Measurements from ENCODE around the gene METRN. TPM values are rescaled to one million over a fixed set of nuclear protein-coding genes. Genes with fewer than 3 reads are reported as not detected.

The METRN gene
- total RNA-seq, 4 donors from 2014 or later, result 13.6 to 31.2 (median 20.5) TPM

DNA sequence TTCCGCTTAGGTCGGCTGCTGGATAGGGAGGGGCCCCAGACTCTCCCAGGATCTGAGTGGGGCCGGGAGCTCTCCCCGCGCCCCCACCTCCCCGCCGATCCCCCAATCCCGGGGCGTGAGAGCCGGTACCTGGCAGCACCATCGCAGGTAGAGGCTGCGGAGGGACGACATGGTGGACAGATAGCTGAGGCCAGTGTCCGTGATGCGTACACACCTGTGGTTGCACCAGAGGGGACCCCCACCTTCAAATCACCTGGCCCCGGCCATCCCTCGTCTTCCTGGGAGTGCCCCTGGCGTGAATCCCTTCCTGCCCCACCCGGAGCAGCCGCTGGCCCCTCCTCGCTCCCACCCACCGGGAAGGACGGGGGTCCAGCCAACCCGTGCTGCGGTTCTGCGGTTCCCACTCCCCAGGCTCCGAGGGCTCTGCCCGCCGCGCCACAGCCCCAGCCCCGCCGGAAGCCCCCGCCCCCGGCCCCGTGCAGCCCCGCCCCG is 20.0 kb upstream of the METRN start:
- TF ChIP-seq, protein P1, sequence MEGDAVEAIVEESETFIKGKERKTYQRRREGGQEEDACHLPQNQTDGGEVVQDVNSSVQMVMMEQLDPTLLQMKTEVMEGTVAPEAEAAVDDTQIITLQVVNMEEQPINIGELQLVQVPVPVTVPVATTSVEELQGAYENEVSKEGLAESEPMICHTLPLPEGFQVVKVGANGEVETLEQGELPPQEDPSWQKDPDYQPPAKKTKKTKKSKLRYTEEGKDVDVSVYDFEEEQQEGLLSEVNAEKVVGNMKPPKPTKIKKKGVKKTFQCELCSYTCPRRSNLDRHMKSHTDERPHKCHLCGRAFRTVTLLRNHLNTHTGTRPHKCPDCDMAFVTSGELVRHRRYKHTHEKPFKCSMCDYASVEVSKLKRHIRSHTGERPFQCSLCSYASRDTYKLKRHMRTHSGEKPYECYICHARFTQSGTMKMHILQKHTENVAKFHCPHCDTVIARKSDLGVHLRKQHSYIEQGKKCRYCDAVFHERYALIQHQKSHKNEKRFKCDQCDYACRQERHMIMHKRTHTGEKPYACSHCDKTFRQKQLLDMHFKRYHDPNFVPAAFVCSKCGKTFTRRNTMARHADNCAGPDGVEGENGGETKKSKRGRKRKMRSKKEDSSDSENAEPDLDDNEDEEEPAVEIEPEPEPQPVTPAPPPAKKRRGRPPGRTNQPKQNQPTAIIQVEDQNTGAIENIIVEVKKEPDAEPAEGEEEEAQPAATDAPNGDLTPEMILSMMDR (IDR thresholded peaks at IDR 0.05), result no peak
- DNase-seq (ENCODE audit: low spot score) (no peak), ATAC-seq (ENCODE audit: low FRiP score) (no peak)

DNA sequence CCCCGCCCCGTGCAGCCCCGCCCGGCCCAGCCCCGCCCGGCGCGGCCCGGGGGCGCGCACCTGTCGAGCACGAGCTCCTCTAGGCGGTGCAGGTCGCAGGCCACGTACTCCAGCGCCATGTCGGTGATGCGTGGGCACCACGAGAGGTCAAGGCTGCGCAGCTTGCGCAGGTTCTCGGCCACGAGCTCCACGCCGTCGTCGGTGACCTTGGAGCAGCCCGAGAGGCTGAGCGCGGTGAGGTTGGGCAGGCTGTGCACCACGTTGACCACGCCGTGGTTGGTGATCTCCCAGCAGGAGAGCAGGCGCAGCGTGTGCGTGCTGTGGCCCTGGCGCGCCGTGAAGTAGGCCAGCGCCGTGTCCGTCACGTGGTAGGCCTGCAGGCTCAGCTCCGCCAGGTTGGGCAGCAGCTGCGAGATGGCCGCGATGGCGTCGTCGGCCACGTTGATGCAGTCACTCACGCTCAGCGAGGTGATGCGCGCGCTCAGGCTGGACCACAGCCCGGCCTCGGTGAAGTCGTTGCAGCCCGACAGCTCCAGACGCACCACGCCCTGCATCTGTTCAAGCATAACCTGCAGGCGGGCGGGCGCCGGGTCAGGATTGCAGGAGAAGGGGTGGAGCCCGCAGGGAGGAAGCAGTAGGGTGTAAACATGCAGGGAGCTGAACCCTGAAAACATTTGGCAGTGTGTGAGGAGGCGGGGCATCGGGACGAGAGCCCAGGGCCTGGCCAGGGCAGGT is 19.4 kb upstream of the METRN start:
- TF ChIP-seq, protein P1 (IDR thresholded peaks at IDR 0.05), result no peak
- DNase-seq (ENCODE audit: low spot score), result no peak
- peak; percentile 46 for ATAC-seq (ENCODE audit: low FRiP score)

DNA sequence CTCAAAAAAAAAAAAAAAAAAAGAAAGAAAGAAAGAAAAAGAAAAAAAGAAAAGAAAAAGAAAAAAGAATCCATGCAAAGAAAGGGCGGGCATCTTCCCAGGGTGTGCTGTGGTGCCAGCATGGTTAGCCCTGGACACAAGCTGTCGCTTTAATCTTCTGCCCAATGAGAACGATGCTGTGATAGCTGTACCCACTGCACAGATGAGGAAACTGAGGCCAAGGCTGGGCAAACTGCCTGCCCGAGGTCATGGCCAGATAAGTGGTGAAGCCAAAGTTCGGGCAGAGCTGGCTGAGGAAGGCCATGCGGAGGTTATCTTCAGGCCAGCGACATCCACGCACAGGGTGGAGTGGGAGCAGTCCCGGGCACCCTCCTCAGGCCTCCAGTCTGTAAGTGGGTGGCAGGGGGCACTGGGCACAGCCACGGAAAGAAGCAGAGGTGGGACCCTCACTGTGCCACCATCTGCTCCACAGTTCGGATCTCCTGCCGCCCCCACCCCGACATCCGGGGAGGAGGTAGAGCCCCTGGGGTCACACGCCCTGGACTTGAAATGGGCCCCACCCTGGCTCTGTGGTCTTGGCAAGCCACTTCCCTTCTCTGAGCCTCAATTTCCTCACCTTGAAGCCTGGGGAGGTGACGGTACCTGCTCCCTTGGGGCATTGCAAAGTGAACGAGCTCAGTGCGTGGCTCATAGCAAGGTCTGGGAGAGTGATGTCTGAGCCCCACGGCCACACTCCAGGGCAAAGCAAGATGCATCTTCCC is 15.8 kb upstream of the METRN start:
- DNase-seq (ENCODE audit: low spot score) (no peak), ATAC-seq (ENCODE audit: low FRiP score) (no peak)
- TF ChIP-seq, protein P1 (IDR thresholded peaks at IDR 0.05), result no peak

DNA sequence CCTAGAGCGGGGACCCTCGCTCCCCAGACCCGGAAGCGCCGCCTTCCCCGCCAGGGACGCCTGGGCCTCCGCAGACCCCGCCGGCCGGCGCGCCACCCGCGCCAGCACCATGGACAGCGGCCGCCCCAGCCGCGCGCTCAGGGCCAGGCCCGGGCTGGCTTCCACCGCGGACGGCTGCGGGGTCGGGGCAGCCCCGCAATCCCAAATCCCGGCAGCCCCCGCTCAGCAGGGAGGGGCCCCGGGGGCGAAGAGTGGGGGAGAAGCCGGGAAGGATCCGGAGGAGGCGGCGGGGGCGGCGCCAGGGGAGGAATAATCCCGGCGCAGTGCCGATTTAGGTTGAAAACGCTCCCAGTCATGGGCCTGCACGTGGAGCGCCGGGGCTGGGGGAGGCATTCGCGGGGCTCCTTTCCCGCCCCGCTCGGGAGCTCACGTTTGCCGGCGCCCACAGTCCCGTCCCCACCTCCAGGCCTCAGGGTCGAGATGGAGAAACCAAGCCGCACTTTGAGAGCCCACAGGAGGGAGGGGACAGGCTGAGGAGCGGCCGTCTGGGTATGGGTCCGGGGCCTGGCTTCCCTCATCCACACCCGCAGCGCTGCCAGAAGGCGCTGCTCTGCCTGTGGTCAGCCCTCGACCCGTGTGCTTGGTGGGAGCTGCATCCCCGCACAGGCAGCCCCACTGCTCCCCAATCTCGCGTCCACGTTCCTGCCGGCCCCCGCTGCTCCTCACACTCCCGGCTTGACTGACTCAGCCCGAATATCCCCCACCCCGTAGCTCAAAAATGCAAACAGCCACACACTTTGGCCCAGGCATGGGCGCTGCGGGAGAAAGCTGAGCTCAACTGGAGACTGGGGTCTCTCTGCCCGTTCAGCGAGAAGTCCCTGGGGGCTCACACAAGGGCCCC is 14.0 kb upstream of the METRN start:
- TF ChIP-seq, protein P1 (IDR thresholded peaks at IDR 0.05), result no peak
- DNase-seq (ENCODE audit: low spot score) (no peak), ATAC-seq (ENCODE audit: low FRiP score) (peak; percentile 61)

DNA sequence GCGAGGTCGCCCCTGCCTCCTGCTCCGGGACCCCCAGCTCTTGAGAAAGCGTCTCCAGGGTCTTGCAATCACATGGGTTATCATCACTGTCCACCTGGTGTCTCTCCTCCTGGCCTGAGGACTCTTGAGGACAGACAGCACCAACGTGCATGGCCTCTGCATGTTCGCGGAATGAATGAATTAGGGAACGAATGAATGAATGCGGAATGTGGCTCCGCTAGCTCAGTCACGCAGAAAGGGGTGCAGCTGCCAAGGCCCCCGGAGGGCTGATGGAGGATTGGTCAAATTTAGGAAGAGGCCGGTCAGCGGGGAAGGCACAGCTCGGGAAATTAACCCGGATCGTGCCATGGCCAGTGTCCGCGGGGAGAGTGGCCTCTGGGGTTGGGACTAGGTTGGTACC is 12.6 kb upstream of the METRN start:
- no peak for ATAC-seq (ENCODE audit: low FRiP score)
- TF ChIP-seq, protein P1 (IDR thresholded peaks at IDR 0.05), result no peak
- no peak for DNase-seq (ENCODE audit: low spot score)

DNA sequence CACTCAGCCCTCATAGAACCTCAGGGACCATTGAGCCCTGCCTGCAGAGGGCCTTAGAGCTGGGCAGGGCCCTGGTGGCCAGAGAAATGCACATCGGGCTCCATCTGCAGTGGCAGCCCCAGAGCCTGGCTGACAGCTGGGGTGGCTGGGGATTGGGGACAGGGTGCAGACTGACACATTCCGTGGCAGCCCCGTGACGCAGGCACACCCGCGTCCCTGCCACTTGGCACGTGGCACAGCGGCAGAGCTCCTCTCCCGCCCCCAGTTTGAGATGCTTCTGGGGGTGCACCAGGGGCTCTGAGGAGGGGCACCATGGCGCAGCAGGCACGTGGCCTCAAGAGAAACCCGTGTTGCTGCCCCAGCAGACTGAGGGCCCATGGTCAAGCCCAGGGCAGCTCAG is 11.5 kb upstream of the METRN start:
- DNase-seq (ENCODE audit: low spot score) (no peak), ATAC-seq (ENCODE audit: low FRiP score) (no peak)
- TF ChIP-seq, protein P1 (IDR thresholded peaks at IDR 0.05), result no peak
